HG03135 (cell line): Measurements from ENCODE around the gene SLC40A1.

Experiments
- ATAC-seq: cut with Tn5 transposase; IDR thresholded peaks from one replicate; pipeline ENCODE4 v1.9.1; 2021; ENCODE audit warnings: mild to moderate bottlenecking, moderate library complexity; ENCODE audit not compliant: unreplicated experiment

Gene SLC40A1

GRCh38 chr2:189543367-189543766 is 37.2 kb downstream of the SLC40A1 start:
- ATAC-seq: no peak

GRCh38 chr2:189542145-189542882 is 38.3 kb downstream of the SLC40A1 start:
- no peak for ATAC-seq

GRCh38 chr2:189541591-189541990 is 39.0 kb downstream of the SLC40A1 start:
- no peak for ATAC-seq

DNA sequence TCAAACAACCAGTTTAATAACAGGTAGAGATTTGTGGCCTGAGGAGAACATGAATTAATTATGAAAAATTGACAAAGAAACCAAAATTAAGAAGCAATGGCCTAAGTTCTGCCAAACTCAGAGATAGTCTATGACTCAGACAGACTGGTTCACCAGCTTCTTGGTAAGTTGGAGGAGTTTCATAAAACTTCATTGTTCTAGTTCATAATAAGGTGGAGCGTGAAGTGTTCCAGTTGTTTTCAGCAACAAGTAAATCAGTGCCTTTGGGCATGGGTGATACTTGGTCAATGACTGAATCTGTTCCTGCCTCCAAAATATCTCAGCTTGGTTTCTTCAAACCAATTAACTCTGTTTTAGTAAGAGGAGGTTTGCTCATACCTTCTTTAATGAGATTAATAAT is 40.0 kb downstream of the SLC40A1 start:
- no peak for ATAC-seq

- no peak for ATAC-seq
Observed at GRCh38 chr2:189538402-189538801, 42.2 kb downstream of the SLC40A1 start.

- ATAC-seq: no peak
Observed at GRCh38 chr2:189536830-189537229, 43.8 kb downstream of the SLC40A1 start.

DNA sequence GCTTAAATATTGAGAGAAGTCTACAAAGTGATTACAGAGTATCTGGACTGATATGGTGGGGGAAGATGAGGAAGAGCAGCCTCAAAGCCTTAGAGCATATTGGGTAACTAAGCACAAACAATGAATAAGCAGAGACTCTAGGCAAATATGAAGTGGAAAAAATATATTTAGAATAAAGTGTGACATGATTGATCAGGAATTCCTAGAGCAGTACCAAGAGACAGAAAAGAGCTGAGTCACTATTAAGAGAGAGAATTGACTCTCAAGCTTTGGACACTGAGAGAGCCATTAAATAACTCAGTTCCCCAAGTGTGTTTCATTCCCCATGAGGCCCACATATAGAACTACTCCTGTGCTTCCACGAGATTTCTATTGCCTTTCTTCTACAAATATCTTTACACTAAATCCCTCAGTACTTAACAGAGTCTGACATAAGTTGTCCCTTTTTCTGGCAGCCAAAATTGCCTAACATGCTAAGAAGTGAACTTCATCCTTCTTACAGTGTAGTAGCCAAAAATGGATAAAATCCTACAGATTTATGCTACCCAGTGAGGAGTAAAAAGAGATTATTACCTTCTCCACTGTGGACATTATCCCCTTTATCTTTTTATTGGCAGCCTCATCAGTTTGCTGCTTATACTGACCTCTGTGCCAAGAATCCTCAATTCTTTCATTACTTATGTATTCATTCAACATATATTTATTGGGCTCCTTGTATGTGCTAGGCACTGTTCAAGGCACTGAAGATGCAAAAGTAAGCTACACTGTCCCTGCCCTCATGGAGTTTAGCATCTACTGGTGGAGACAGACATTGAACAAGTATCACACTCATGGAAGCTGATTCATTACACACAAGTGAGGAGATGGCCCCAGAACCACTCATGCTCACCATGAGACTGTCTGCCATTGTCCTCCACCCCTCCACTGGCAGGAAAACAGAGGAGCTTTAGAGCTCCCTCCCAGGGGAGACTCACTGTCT is 45.4 kb downstream of the SLC40A1 start:
- ATAC-seq: no peak

- no peak for ATAC-seq
Observed at GRCh38 chr2:189533288-189534035, 47.1 kb downstream of the SLC40A1 start.

GRCh38 chr2:189530965-189531637 is 49.5 kb downstream of the SLC40A1 start:
- ATAC-seq: no peak

GRCh38 chr2:189528617-189529016 is 52.0 kb downstream of the SLC40A1 start:
- no peak for ATAC-seq

DNA sequence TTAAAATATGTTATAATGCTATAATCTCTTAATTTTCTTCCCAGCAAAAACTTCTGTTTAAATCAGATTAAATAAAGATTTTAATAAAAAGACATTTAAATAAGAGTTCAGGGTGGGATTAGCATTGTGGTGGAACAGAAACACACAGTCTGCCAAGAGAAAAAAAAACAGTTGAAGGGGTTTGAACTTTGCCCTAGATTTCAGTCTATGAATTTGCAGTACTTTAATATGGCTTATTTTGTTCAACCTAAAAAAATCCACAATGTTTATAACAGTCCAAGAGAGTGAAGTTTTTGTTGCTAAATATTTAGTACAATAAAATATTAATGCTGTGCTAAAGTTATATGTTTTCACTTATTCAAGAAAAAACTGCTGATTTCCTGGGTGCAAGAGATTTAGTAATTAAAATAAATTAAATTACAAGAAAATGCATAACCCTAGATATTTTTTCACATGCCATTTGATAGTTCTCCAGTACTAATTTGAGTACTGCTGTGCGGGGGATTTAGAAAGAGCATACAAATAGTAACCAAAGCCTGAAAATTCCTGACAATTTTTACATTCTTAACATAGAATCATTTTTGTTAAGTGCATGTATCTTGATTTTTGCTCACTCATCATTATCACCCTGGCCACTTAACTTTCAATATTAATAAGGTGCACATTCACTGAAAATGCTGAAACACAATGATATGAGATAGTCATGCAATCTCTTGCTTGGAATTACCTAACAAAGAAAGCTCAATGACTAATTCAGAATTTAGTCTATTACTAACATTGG is 52.6 kb downstream of the SLC40A1 start:
- no peak for ATAC-seq

- ATAC-seq: no peak
Observed at GRCh38 chr2:189527041-189527750, 53.4 kb downstream of the SLC40A1 start.

DNA sequence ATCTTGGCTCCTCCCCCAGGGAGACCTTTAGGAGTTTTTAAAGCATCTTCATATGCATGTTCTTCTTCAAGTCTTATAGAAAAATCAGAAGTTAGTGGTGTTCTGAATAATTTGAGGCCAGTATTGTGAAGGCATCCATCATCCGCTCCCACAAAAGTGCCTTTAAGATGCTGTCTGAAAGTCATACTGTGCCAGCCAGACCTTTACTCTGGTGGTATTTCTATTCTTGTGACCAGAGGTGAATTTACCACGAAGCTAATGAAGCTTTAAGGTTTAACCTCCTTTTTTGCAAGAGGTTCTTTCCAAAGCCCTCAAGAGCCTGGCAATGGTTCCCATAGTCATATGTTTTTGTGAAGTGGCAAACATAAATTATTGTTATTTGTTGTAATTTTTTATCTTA is 54.3 kb downstream of the SLC40A1 start:
- ATAC-seq: no peak

GRCh38 chr2:189524746-189525145 is 55.8 kb downstream of the SLC40A1 start:
- ATAC-seq: no peak

- ATAC-seq: no peak
Observed at GRCh38 chr2:189522435-189523151, 58.0 kb downstream of the SLC40A1 start.

GRCh38 chr2:189521699-189522434 is 58.7 kb downstream of the SLC40A1 start:
- ATAC-seq: no peak

- no peak for ATAC-seq
Observed at GRCh38 chr2:189519631-189520387, 60.8 kb downstream of the SLC40A1 start.
